ENCODE data around the gene POLR2B. TPM values are rescaled to one million over a fixed set of nuclear protein-coding genes. Genes with fewer than 3 reads are reported as not detected.

The POLR2B gene
- total and polyA plus RNA-seq, 2 of the 8 experiments (the other 6 are each of a cell fraction or from before 2014, with no cell fraction given): 59.3 to 115 TPM

GRCh38 chr4:57053508-57053907 is 74.8 kb downstream of the POLR2B start:
- Histone ChIP-seq H2BK120ac (replicated peaks; ENCODE audit: low read depth, low read length) (no peak overlapping the region), H3K23ac (ENCODE audit: insufficient read length) (no peak overlapping the region), H3K36me3 (ENCODE audit: control insufficient read depth in 2 of 4, insufficient read depth in 4 of 4, low read length in 3 of 4) (no peaks in the 10 kb centered on the region), H3K4me1 (replicated peaks in 1 of 4; ENCODE audit: control insufficient read depth in 3 of 4, insufficient read depth in 4 of 4, low read length in 3 of 4) (no peaks in the 10 kb centered on the region), H3K79me2 (ENCODE audit: control insufficient read depth in 1 of 2, insufficient read depth in 2 of 2, low read length in 2 of 2) (no peaks in the 10 kb centered on the region), H4K8ac (ENCODE audit: extremely low read depth, insufficient read depth, low read length) (no peak overlapping the region), H3K18ac (ENCODE audit: extremely low read depth, low read length) (no peak overlapping the region), H3K4ac (replicated peaks; ENCODE audit: insufficient read length, low read depth, low read length) (no peak overlapping the region), H4K91ac (replicated peaks; ENCODE audit: insufficient read length, low read length) (no peak overlapping the region), H2AK5ac (ENCODE audit: low read depth, low read length) (no peak overlapping the region), H3K23me2 (ENCODE audit: low read depth, low read length) (peaks cover 2% of the 10 kb centered on the region; the same call in 1 of the 2 replicates), H3K14ac (ENCODE audit: insufficient read length) (no peak overlapping the region), H3K79me1 (ENCODE audit: low read depth, low read length) (no peaks in the 10 kb centered on the region), H3K9me3 (ENCODE audit: insufficient read depth in 2 of 2, low read depth in 1 of 2, low read length in 1 of 2) (no peaks in the 10 kb centered on the region), H2BK20ac (ENCODE audit: low read length) (no peak overlapping the region), H2BK12ac (ENCODE audit: low read depth, low read length) (no peak overlapping the region), H3K27me3 (replicated peaks in 1 of 4; ENCODE audit: control insufficient read depth in 3 of 4, extremely low read depth in 1 of 4, insufficient read depth in 3 of 4, low read length in 3 of 4) (no peaks in the 10 kb centered on the region), H3K4me2 (ENCODE audit: insufficient read depth in 1 of 2, low read depth in 2 of 2, low read length in 2 of 2) (no peak overlapping the region), H4K5ac (ENCODE audit: insufficient read length, low read depth, low read length) (no peak overlapping the region), H2BK15ac (ENCODE audit: low read length) (no peak overlapping the region), H2AFZ (ENCODE audit: low read length) (no peak overlapping the region), H3K27ac (ENCODE audit: low read depth, low read length) (no peak overlapping the region), H4K20me1 (replicated peaks in 1 of 2; ENCODE audit: control insufficient read depth in 1 of 2, insufficient read depth in 2 of 2, low read length in 2 of 2) (no peaks in the 10 kb centered on the region), H3K9ac (replicated peaks in 1 of 4; ENCODE audit: extremely low read depth in 1 of 4, low read depth in 3 of 4, low read length in 3 of 4) (no peak overlapping the region), H2BK5ac (ENCODE audit: low read depth, low read length) (no peak overlapping the region), H3K56ac (replicated peaks; ENCODE audit: insufficient read length, low read depth, low read length) (no peak overlapping the region), H3K4me3 (ENCODE audit: extremely low read depth in 1 of 4, insufficient read depth in 2 of 4, low read depth in 3 of 4, low read length in 4 of 4) (no peak overlapping the region)
- no peak for TF ChIP-seq USF2 (IDR thresholded peaks at IDR 0.05; ENCODE audit: low read length)
- POLR2A ChIA-PET (ENCODE audit: partially characterized antibody): no interaction called here
- no peak for FAIRE-seq
- CTCF ChIA-PET (ENCODE audit: partially characterized antibody): interaction anchor here (0.5 to 1.0 kb wide), 2 partner anchors 14 to 15 kb away, joined by 3 to 5 read pairs; no protein-coding TSS in a partner anchor
- DNase-seq (ENCODE audit: low read depth in 1 of 2, low spot score in 2 of 2): no peak
- WGBS, 2 experiments (ENCODE audit: extremely low coverage in 1 of 2, insufficient coverage in 1 of 2, insufficient read length in 1 of 2, insufficient replicate concordance in 2 of 2, low coverage in 1 of 2, low lambda C conversion rate in 2 of 2, missing lambda C conversion rate in 1 of 2): 65% methylated on average over 5 of the region's 5 CpGs; no CpG with 5 or more reads in 1 of the 2 experiments
